Neuronal stem cell (in vitro differentiated cells): ENCODE results near the gene METRN.
A peak's percentile ranks its signal among the peaks of the same experiment; 100 is the strongest.

Source experiments
- DNase-seq: peaks from one replicate; pipeline ENCODE4 v3.0.0-alpha.2; 2013; ENCODE audit warnings: low spot score
- H2AFZ ChIP-seq: one replicate; pipeline ENCODE4 v1.6.1; 2013; ENCODE audit warnings: mild to moderate bottlenecking, low read length, inconsistent platforms
- H2AK5ac ChIP-seq: 2 replicates; pipeline ENCODE4 v1.6.1; 2013; ENCODE audit warnings: low read depth, mild to moderate bottlenecking, inconsistent platforms, low read length, moderate library complexity, mixed read lengths
- H2BK120ac ChIP-seq: 2 replicates; pipeline ENCODE4 v1.6.1; 2013; ENCODE audit warnings: low read depth, mild to moderate bottlenecking, inconsistent platforms, low read length, moderate library complexity, mixed read lengths
- H2BK12ac ChIP-seq: one replicate; pipeline ENCODE4 v1.6.1; 2013; ENCODE audit warnings: low read length, inconsistent platforms
- H2BK15ac ChIP-seq: 2 replicates; pipeline ENCODE4 v1.6.1; 2013; ENCODE audit warnings: mild to moderate bottlenecking, low read length, inconsistent platforms, mixed read lengths
- H2BK5ac ChIP-seq: one replicate; pipeline ENCODE4 v1.6.1; 2013; ENCODE audit warnings: inconsistent platforms, mild to moderate bottlenecking, low read length, moderate library complexity
- H3K14ac ChIP-seq: one replicate; pipeline ENCODE4 v1.6.1; 2013; ENCODE audit warnings: low read length, inconsistent platforms
- H3K18ac ChIP-seq: 2 replicates; pipeline ENCODE4 v1.6.1; 2013; ENCODE audit warnings: low read length, inconsistent platforms
- H3K23ac ChIP-seq: 2 replicates; pipeline ENCODE4 v1.6.1; 2013; ENCODE audit warnings: low read depth, mild to moderate bottlenecking, mixed read lengths, low read length, inconsistent platforms; ENCODE audit not compliant: poor library complexity
- H3K27ac ChIP-seq: replicated peaks from 3 replicates; pipeline ENCODE4 v1.5.1; 2013; ENCODE audit warnings: low read length, inconsistent platforms
- H3K27me3 ChIP-seq, 3 experiments: 2 replicates each; pipeline ENCODE4 v1.6.1; 2013; ENCODE audit warnings: low read length in 3 of 3, mild to moderate bottlenecking in 2 of 3, inconsistent platforms in 1 of 3, low read depth in 1 of 3, mixed read lengths in 1 of 3, moderate library complexity in 1 of 3; ENCODE audit not compliant: control insufficient read depth in 3 of 3, insufficient read depth in 3 of 3
- H3K36me3 ChIP-seq, 2 donors: replicated peaks in 1 of 2; 2 replicates each; pipeline ENCODE4 v1.6.1; 2013; ENCODE audit warnings: low read length in 2 of 2; ENCODE audit not compliant: control insufficient read depth in 2 of 2, insufficient read depth in 2 of 2
- H3K4ac ChIP-seq: 2 replicates; pipeline ENCODE4 v1.6.1; 2013; ENCODE audit warnings: inconsistent platforms, mild to moderate bottlenecking, low read length, moderate library complexity
- H3K4me1 ChIP-seq, 2 donors: 1 replicate in 1 of 2; 2 replicates in 1 of 2; pipeline ENCODE4 v1.6.1; 2013; ENCODE audit warnings: low read length in 2 of 2, low read depth in 1 of 2; ENCODE audit not compliant: control insufficient read depth in 2 of 2, insufficient read depth in 1 of 2
- H3K4me2 ChIP-seq: one replicate; pipeline ENCODE4 v1.6.1; 2013; ENCODE audit warnings: mild to moderate bottlenecking, low read length, inconsistent platforms; ENCODE audit not compliant: insufficient read depth, poor library complexity, severe bottlenecking
- H3K4me3 ChIP-seq, 2 donors: 2 replicates each; pipeline ENCODE4 v1.5.1; 2013; ENCODE audit warnings: low read length in 2 of 2, mild to moderate bottlenecking in 2 of 2, inconsistent platforms in 1 of 2, moderate library complexity in 1 of 2
- H3K79me1 ChIP-seq: one replicate; pipeline ENCODE4 v1.6.1; 2013; ENCODE audit warnings: low read depth, mild to moderate bottlenecking, inconsistent platforms, low read length, moderate library complexity
- H3K9ac ChIP-seq: one replicate; pipeline ENCODE4 v1.6.1; 2013; ENCODE audit warnings: mild to moderate bottlenecking, low read depth, low read length, inconsistent platforms; ENCODE audit not compliant: poor library complexity
- H3K9me3 ChIP-seq, 2 donors: replicated peaks in 1 of 2; 2 replicates each; pipeline versions ENCODE3 to v1.6.1; 2013; ENCODE audit warnings: low read length in 2 of 2, mild to moderate bottlenecking in 2 of 2, inconsistent platforms in 1 of 2, low read depth in 1 of 2, mixed read lengths in 1 of 2, moderate library complexity in 1 of 2; ENCODE audit not compliant: control insufficient read depth in 2 of 2, insufficient read depth in 1 of 2
- H4K8ac ChIP-seq: one replicate; pipeline ENCODE4 v1.6.1; 2013; ENCODE audit warnings: low read depth, mild to moderate bottlenecking, inconsistent platforms, low read length, moderate library complexity
- H4K91ac ChIP-seq: one replicate; pipeline ENCODE4 v1.6.1; 2013; ENCODE audit warnings: low read length, low read depth, mild to moderate bottlenecking, inconsistent platforms; ENCODE audit not compliant: poor library complexity
- WGBS, 2 donors: extraction: QIAGEN DNeasy Blood & Tissue Kit; methylation state at CpG; one replicate each; pipeline ENCODE4 v1.1.7; 2013; ENCODE audit warnings: missing lambda C conversion rate in 2 of 2, mixed read lengths in 1 of 2; ENCODE audit not compliant: insufficient read length in 2 of 2, insufficient replicate concordance in 1 of 2; ENCODE audit errors: extremely low coverage in 2 of 2; 5-methylcytosine and 5-hydroxymethylcytosine counted together

METRN gene

DNA sequence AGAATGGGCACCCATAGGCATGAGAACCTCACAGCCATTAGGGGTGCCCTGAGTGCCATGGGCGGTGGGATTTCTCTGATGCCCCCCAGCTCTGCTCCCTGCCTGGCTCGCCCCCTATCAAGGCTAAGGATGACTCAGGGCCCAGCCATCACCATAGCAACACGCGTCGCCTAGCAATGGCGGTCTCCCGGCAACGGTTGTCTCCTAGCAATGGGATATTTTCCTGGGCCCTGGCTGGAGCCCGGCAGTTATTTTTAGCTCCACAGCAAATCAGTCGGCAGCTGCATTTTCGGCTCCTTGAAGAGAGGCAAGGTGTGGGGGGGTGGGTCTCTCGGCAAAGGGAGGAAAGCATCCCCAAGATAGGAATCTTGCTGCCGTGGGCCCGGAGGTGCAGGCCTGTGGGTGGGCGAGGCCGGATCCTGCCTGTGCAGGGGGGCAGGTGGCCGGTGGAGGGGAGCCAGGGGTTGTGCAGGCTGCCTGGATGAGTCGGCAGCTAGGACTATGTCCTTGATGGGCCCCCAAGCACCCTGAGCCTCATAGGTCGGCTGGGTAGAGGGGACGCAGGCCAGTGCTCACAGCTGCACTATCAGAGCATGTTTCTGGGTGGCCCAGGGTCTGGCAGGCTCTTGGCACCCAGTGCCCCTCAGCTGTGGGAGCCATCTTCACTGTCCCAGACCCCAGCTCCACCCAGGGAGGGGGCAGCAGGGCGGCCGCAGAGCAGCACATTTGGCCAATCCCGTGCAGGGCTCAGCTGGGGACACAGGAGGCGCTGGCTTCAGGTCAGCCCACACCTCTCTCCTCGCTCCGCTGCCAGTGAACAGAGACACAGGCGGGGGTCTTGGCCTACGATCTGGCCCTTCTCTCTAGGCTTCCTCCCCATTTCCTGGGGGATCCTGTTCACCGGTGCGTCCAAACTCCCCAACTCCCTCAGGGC is 5.1 kb upstream of the METRN start:
- Histone ChIP-seq H3K9me3 (no peaks in the 10 kb centered on the region), H3K14ac (peak overlapping the region; percentile 8), H2BK15ac (peak overlapping the region; percentile 99), H2AK5ac (peak overlapping the region; percentile 100), H4K8ac (no peak overlapping the region), H3K18ac (peak overlapping the region; percentile 91), H3K4me3 (peak overlapping the region; percentile 31 to 34), H2BK12ac (no peak overlapping the region), H3K9ac (no peak overlapping the region), H2AFZ (peak overlapping the region; percentile 68), H3K4ac (no peak overlapping the region), H3K79me1 (peaks cover 2% of the 10 kb centered on the region), H3K27me3 (peaks cover 11 to 49% (median 16%) of the 10 kb centered on the region in 3 experiments), H2BK5ac (no peak overlapping the region), H3K23ac (peak overlapping the region; percentile 99), H3K36me3 (no peaks in the 10 kb centered on the region), H4K91ac (no peak overlapping the region), H3K4me2 (peak overlapping the region; percentile 55), H3K4me1 (peaks cover 27 to 52% of the 10 kb centered on the region in 2 donors), H3K27ac (peak overlapping the region; percentile 63), H2BK120ac (no peak overlapping the region)
- DNase-seq, result peak; percentile 87
- WGBS, 2 donors, result no CpG with 5 or more reads among the region's 30 CpGs

DNA sequence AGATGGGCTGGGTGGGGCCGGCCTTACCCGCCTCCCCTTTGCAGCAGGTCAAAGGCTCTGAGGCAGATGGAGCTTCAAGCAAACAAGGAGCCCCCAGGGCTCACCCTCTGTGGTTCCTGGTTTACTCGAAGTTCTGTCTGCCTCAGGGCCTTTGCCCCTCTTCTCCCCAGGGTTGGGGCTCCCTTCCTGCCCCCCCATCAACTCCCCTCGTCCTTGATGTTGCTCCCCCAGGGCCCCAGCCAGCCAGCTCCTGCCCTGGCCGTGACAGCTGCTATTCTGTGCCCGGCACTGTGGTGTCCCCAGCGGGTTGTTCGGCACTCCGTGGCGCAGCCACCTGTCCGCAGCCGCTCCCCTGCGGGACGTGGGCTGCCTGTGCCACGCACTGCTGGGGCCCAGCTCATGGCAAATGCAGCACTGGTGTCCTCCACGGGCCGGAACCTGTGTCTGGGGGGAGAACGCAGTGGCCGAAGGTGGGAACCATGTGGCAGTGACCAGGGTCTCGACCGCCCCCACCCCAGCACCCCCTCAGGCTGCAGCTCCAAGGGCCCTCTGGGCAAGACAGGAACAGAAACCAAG is 4.3 kb upstream of the METRN start:
- Histone ChIP-seq H2BK15ac (peak overlapping the region; percentile 99), H2AK5ac (peak overlapping the region; percentile 100), H3K23ac (peak overlapping the region; percentile 99), H4K8ac (no peak overlapping the region), H3K36me3 (no peaks in the 10 kb centered on the region), H2BK5ac (peak overlapping the region; percentile 82), H3K4me1 (peaks cover 27 to 51% of the 10 kb centered on the region in 2 donors), H3K9ac (peak overlapping the region; percentile 84), H3K79me1 (peaks cover 6% of the 10 kb centered on the region), H2BK120ac (peak overlapping the region; percentile 93), H3K4me3 (peak overlapping the region in 1 of 2 donors; percentile 31), H3K4ac (peak overlapping the region; percentile 38), H2AFZ (peak overlapping the region; percentile 68), H3K14ac (peak overlapping the region; percentile 71), H4K91ac (no peak overlapping the region), H3K27ac (peak overlapping the region; percentile 63), H2BK12ac (peak overlapping the region; percentile 86), H3K9me3 (no peaks in the 10 kb centered on the region), H3K27me3 (peaks cover 8 to 43% (median 15%) of the 10 kb centered on the region in 3 experiments), H3K18ac (peak overlapping the region; percentile 91), H3K4me2 (no peak overlapping the region)
- WGBS, 2 donors, result no CpG with 5 or more reads among the region's 21 CpGs
- no peak for DNase-seq

DNA sequence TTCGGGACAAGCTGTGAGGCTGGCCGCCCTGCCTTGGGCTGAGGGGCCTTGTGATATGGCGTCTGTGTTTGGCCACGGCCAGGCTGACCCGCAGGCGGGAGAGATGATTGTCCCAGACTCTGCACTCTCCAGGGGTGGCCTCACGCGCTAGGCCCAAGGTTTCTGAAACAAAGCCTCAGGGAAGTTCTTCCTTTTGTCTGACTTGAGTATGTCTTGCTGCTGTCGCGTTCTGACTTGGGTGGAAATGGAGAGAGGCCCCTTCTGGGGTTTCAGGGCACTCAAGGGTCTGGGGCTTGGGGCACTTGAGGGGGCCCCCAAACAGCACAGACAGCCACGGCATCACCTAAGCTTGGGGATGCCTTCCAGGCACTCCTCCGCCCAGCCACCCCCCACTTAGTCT is 3.8 kb upstream of the METRN start:
- Histone ChIP-seq H3K27me3 (peaks cover 8 to 40% (median 15%) of the 10 kb centered on the region in 3 experiments), H2BK5ac (peak overlapping the region; percentile 82), H3K4me1 (peaks cover 27 to 51% of the 10 kb centered on the region in 2 donors), H2AK5ac (peak overlapping the region; percentile 100), H3K4me2 (no peak overlapping the region), H3K36me3 (no peaks in the 10 kb centered on the region), H4K8ac (no peak overlapping the region), H3K23ac (peak overlapping the region; percentile 99), H2BK120ac (peak overlapping the region; percentile 93), H3K14ac (peak overlapping the region; percentile 71), H3K27ac (no peak overlapping the region), H3K9me3 (no peaks in the 10 kb centered on the region), H4K91ac (no peak overlapping the region), H2BK15ac (peak overlapping the region; percentile 99), H3K79me1 (peaks cover 8% of the 10 kb centered on the region), H3K4me3 (peak overlapping the region in 1 of 2 donors; percentile 16), H3K9ac (peak overlapping the region; percentile 84), H2AFZ (no peak overlapping the region), H2BK12ac (peak overlapping the region; percentile 86), H3K4ac (peak overlapping the region; percentile 38), H3K18ac (peak overlapping the region; percentile 91)
- WGBS, 2 donors, result no CpG with 5 or more reads among the region's 12 CpGs
- no peak for DNase-seq
